ENCODE measurements around the gene LCN10.

DNA sequence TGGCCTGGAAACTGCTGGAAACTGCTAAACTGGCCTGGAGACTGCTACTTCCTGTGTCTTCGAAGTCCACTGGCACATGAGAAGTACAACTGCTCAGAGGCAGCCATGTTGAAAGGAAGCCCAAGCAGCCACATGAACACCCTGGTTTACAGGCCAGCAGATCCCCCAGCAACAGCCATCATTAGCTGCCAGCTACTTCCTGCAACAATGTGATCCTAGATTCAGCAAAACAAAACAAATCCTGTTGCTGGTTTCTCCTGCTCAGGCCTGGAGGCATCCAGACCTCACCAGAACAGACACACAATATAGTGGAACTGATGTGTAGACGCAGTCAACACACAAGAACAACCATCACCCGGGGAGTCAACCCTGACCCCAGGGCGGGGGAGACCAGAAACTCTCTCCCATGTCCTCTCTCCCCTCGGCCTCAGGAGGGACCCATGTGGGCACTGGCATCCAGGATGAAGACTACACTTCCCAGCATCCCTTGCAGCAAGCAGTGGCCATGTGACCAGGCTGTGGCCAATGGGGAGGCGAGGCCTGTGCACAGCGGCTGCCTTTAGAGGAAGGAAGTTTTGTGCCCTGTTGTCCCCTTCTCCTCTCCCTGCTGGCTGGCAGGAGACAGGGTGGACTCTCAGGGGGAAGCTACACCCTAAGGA lies 30.8 kb upstream of the LCN10 start:
- TF ChIP-seq, protein P1, sequence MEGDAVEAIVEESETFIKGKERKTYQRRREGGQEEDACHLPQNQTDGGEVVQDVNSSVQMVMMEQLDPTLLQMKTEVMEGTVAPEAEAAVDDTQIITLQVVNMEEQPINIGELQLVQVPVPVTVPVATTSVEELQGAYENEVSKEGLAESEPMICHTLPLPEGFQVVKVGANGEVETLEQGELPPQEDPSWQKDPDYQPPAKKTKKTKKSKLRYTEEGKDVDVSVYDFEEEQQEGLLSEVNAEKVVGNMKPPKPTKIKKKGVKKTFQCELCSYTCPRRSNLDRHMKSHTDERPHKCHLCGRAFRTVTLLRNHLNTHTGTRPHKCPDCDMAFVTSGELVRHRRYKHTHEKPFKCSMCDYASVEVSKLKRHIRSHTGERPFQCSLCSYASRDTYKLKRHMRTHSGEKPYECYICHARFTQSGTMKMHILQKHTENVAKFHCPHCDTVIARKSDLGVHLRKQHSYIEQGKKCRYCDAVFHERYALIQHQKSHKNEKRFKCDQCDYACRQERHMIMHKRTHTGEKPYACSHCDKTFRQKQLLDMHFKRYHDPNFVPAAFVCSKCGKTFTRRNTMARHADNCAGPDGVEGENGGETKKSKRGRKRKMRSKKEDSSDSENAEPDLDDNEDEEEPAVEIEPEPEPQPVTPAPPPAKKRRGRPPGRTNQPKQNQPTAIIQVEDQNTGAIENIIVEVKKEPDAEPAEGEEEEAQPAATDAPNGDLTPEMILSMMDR (IDR thresholded peaks at IDR 0.05) = no peak
- no peak for TF ChIP-seq EP300 (IDR thresholded peaks at IDR 0.05)
- no peak for TF ChIP-seq POLR2A (IDR thresholded peaks at IDR 0.05)
- TF ChIP-seq POLR2AphosphoS5 (IDR thresholded peaks at IDR 0.05) = no peak

All from upper lobe of left lung (tissue), 4 donors.